Prostate gland (tissue), 2 donors: Measurements from ENCODE around the gene TMPRSS9.
"Not testable (repeated sequence)": the region's sequence is repeated elsewhere in the genome, so short reads cannot be mapped to it uniquely, and the experiment has no call there.

ENCODE experiments used
- POLR2A ChIP-seq: fragments of 450-650 bp; IDR thresholded peaks from one replicate; pipeline ENCODE4 v1.6.1; 2016; ENCODE audit warnings: antibody characterized with exemption, mild to moderate bottlenecking
- POLR2AphosphoS5 ChIP-seq: sonication (generic); formaldehyde crosslinking; IDR thresholded peaks from one replicate; pipeline ENCODE4 v1.6.1; 2017; ENCODE audit warnings: antibody characterized with exemption
- TF ChIP-seq, protein P1 (sequence below), 4 experiments: fragments of 200-600 bp in 2 of 4; fragments of 450-650 bp in 2 of 4; sonication (generic) in 2 of 4; IDR thresholded peaks; 1 replicate in 3 of 4; 2 replicates in 1 of 4; pipeline ENCODE4 v1.5.1; 2016 to 2019; ENCODE audit warnings: antibody characterized with exemption in 4 of 4, mild to moderate bottlenecking in 2 of 4, moderate library complexity in 2 of 4

DNA sequence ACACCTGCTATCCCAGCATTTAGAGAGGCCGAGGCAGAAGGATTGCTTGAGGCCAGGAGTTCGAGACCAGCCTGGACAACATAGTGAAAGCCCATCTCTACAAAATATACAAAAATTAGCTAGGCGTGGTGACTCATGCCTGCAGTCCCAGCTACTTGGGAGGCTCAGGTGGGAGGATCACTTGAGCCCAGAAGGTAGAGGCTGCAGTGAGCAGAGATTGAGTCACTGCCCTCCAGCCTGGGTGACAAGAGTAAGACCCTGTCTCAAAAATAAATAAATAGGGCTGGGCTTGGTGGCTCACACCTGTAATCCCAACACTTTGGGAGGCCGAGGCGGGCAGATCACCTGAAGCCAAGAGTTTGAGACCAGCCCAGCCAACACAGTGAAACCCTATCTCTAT, 103.6 kb downstream of the TMPRSS9 start:
- TF ChIP-seq POLR2A, POLR2AphosphoS5: not testable (repeated sequence)
- TF ChIP-seq, protein P1, sequence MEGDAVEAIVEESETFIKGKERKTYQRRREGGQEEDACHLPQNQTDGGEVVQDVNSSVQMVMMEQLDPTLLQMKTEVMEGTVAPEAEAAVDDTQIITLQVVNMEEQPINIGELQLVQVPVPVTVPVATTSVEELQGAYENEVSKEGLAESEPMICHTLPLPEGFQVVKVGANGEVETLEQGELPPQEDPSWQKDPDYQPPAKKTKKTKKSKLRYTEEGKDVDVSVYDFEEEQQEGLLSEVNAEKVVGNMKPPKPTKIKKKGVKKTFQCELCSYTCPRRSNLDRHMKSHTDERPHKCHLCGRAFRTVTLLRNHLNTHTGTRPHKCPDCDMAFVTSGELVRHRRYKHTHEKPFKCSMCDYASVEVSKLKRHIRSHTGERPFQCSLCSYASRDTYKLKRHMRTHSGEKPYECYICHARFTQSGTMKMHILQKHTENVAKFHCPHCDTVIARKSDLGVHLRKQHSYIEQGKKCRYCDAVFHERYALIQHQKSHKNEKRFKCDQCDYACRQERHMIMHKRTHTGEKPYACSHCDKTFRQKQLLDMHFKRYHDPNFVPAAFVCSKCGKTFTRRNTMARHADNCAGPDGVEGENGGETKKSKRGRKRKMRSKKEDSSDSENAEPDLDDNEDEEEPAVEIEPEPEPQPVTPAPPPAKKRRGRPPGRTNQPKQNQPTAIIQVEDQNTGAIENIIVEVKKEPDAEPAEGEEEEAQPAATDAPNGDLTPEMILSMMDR (IDR thresholded peaks at IDR 0.05), result not testable (repeated sequence)
